ENCODE measurements around the gene OSBP2.
"Not testable (repeated sequence)": the region's sequence is repeated elsewhere in the genome, so short reads cannot be mapped to it uniquely, and the experiment has no call there.

Gene OSBP2

DNA sequence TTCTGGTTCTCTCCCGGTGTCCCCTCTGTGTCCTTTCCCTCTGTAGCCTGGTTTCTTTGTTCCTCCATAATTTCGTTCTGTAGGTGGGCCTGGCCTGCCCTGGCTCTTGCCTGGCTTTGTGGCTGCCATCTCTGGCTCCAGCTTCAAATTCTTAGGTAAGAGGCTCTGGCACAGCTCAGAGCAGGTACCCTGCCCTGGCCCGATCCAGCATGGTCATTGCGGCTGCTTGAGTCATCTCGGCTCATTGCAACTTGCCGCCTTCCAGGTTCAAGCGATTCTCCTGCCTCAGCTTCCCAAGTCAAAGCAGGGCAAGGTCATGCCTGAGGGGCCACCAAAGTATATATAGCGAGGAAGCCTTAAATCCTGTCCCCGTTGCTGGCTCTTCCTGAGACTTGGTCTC is 76.0 kb downstream of the OSBP2 start:
- DNase-seq: no peak

DNA sequence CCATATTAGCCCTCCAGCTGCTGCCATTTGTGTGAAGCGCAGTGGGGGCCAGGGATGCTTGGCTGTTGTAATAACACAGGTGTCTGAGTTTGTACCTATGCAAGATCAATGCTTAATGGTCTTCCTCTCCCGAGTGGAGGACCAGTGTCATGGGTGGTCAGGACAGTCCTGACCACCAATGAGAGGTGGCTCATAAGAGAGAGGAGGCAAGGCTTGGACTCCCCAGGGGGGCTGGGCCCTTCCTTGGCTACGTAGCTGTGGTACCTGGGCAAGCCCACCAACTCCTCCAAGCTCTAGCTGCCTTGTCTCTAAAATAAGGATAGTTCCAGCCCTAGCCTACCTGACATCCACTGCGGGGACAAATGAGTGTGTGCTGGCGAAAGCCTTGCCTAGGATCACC is 79.2 kb downstream of the OSBP2 start:
- no peak for DNase-seq

DNA sequence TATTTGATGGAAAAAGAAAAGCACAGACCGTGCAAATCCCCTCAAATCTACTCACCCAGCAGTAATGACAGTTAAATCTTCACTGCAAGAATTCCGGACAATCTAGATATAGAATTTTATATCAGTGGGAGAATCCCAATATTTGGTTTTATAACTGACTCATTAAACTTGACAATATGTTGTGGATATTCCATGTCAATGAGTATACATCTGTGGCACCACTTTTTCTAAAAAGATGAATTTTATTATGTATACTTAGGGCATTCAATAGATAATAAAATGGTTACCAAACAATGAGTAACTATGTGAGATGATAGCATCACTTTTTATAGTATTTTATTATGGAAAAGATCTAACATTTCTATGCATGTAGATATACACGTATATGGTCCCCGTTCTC is 79.9 kb downstream of the OSBP2 start:
- DNase-seq: no peak

DNA sequence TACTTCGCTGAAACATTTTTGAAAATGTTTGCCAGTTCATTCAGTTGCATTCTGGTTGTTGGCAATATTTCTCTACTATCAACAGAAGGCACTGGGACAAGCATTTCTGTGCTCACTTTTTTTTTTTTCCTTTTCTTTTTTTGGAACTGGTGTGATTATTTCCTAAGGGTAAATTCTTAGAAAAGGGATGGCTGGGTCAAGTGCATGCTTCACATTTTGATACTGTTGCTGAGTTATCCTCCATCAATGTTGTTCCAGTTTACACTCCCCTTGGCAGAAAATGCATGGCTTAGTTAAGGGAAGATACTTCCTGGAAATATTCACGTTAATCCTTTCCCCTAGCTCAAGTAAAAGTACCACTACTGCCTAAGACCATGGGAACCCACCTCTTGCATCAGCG is 81.8 kb downstream of the OSBP2 start:
- DNase-seq: no peak

DNA sequence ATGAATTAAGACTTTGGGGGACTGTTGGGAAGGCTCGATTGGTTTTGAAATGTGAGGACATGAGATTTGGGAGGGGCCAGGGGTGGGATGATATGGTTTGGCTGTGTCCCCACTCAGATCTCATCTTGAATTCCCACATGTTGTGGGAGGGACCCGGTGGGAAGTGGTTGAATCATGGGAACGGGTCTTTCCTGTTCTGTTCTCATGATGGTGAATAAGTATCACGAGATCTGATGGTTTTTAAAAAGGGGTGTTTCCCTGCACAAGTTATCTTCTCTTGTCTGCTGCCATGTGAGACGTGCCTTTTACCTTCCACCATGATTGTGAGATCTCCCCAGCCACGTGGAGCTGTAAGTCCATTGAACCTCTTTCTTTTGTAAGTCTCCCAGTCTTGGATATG is 82.5 kb downstream of the OSBP2 start:
- not testable (repeated sequence) for DNase-seq

DNA sequence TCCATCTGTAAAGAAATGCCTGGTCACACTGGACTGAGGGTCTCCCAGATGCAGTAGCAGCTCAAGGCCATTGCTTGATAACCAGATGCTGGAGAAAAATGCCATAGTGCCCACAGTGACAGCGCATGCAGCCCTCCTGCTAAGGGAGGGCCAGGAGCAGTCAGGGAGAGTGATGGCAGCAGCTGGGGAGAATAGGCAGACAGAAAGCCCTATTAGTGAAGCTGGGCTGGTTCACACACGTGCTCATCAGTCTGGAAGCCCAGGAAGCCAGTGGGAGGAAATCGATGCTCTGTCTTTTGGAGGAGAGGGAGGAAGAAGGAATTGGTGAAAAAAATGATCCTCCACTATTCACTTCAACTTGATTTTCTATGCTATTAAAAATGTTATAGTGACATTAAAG is 82.9 kb downstream of the OSBP2 start:
- DNase-seq: no peak

DNA sequence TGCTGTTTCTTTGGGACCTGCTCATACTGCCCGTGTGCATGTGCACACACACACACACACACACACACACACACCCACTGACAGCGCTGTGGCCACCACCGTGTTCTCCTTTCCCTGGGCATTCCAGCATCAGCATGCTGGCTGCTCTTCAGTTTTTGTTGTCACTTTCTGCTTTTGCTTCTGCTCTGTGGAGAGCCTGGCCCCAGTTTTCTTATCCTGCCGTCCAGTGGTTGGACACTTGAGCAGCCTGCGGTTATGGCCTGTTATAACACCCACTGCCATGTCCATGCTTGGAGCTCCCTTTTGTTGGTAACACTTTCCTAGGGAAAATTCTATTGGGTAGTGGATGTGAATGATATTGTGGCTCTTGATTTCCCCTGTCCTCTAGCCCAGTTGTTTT is 83.6 kb downstream of the OSBP2 start:
- DNase-seq: no peak

DNA sequence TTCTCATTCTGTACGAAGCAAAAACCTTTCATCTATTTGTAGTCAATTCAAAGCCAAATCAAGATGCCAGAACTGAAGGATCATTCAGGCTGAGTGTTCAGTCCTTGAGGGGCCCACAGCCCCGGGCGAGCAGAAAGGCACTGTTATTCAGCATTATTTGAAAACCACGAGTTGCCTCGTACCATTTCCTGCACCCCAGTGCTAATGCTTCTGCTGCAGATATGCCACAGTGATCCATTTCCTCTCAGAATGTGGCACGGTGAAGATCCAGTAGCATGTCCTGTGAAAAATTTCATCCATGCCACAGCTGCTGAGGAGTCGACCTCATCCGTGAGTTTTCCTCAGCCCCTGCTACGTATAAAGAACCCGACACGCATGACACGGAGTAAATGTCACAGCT is 85.4 kb downstream of the OSBP2 start:
- DNase-seq: no peak

DNA sequence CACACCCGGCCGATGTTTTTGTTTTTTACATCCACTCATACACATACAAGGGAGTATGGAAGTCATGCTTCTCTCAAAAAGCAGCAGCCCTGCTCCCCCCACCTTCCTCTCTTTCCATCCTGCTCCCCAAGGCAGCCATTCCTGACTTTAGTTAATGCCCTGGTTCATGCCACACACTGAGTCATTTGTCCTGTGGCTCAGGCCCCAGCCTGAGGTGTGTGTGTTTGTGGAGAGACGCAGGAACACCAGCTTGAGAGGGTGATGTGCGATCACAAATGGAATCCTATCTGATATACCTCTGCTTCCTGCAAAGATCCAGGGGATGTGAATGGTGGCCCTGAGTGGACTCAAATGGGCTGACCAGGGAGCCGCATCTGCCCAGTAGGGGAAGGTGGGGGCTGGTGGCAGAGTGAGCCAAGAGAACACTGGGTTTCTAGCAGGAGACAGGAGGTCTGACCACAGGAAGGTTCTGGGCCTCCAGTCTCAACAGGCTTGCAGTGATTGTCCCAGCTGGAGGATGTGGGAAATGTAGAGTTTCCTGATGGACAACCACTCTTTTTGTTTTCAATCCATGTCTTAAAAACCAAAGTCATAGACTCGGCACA is 86.7 kb downstream of the OSBP2 start:
- DNase-seq: no peak

DNA sequence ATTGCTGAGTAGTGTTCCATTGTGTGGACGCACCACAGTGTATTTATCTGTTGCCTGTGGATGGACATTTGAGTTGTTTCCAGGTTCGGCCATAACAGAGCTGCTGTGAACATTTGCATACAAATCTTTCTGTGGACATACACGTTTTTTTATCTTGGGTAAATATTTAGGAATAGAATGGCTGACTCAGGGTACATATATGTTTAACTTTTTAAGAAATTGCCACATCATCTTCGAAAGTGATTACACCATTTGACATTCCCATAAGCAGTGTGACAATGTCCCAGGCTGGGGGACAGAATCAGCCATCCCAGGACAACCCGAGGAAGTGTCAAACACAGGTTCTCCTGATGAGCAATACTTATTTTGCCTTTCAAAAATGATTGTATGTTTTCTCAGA is 87.9 kb downstream of the OSBP2 start:
- no peak for DNase-seq

DNA sequence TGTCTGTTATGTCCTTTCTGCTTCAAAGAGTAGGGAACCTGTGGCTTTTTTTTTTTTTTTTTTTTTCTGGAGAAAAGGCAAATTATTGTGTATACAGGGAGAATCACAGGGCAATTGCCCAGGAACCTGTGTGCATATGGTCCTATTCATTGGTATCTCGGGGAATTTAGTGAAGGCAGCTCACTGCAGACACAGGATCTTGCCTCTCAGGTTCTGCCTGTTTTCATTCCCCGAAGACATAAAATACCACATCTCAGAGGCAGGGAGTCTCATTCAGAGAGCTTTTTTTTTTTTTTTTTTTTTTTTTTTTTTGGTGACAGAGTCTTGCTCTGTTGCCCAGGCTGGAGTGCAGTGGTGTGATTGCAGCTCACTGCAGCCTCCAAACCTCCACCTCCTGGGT is 88.3 kb downstream of the OSBP2 start:
- DNase-seq: no peak

DNA sequence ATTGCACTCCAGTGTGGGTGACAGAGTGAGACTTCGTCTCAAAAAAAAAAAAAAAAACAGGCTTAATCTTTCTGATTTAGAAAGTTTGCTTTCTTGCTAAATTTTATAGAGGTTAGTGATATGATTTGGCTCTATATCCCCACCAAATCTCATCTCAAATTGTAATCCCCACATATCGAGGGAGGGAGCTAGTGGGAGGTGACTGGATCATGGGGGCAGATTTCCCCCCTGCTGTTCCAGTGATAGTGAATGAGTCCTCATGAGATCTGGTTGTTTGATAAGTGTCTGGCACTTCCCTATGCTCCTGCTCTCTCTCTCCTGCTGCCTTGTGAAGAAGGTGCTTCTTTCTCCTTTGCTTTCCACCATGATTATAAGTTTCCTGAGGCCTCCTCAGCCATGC is 90.9 kb downstream of the OSBP2 start:
- no peak for DNase-seq

DNA sequence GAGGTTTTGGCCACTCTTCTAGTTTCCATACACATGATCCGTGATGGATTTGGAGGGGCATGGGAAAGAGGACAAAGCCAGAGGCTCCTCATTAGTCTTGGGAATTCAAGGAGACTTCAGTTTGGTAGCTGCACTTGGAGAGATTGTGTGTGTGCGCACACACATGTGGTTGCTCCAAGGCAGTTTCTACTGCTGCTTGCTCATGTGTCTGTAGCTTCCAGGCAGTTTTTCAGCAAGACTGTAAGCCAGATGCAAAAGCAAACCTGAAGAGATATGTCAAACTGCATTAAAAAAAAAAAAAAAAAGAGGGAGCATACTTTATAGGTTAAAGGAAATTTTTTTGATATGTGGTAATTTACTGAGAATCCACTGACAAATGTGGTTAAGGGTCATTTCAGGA is 95.7 kb downstream of the OSBP2 start:
- no peak for DNase-seq

DNA sequence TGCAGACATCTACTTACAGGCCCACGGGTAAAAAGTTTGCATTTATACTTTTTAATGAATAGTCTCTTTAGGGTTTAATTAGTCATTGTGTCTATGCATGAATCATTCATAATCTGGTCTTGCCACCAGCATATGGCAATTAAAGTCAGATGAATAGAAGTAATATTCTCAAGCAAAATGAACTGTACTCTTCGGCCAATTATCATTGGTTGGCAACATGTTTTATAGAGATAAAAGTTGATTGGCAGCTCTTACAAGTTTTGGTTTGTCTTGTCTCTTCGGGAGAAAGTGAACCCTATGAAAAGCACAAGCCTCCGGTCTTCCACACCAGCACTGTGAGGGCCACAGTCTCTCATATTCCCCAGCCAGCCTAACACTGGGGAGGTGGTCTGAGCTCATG is 97.8 kb downstream of the OSBP2 start:
- no peak for DNase-seq

DNA sequence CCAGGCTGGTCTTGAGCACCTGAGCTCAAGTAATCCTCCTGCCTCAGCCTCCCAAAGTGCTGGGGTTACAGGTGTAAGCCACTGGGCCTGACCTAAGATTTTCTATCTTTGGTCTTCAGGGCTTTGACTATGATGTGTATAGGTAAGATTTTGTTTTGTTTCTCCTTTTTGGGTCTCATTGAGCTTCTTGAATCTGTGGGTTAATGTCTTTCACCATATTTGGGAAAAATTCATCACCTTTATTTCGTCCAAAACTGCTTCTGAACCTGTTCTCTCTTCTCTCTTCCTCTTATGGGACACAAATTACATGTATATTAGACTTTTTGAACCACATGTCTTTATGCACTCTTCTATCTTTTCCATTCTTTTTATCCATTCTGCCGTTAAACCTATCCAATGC is 100.4 kb downstream of the OSBP2 start:
- DNase-seq: no peak

DNA sequence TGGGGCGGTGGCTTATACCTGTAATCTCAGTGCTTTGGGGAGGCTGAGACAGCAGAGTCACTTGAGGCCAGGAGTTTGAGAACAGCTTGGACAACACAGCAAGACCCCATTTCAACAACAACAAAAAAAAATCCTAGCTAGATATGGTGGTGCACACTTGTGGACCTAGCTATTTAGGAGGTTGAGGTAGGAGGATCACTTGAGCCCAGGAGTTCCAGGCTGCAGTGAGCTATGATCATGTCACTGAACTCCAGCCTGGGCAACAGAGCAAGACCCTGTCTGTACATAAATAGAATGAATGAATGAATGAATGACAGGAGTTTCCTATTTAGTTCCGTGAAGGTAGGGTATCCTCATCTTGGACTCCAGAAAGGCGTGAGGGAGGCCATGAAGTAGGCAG is 107.0 kb downstream of the OSBP2 start:
- DNase-seq: no peak

DNA sequence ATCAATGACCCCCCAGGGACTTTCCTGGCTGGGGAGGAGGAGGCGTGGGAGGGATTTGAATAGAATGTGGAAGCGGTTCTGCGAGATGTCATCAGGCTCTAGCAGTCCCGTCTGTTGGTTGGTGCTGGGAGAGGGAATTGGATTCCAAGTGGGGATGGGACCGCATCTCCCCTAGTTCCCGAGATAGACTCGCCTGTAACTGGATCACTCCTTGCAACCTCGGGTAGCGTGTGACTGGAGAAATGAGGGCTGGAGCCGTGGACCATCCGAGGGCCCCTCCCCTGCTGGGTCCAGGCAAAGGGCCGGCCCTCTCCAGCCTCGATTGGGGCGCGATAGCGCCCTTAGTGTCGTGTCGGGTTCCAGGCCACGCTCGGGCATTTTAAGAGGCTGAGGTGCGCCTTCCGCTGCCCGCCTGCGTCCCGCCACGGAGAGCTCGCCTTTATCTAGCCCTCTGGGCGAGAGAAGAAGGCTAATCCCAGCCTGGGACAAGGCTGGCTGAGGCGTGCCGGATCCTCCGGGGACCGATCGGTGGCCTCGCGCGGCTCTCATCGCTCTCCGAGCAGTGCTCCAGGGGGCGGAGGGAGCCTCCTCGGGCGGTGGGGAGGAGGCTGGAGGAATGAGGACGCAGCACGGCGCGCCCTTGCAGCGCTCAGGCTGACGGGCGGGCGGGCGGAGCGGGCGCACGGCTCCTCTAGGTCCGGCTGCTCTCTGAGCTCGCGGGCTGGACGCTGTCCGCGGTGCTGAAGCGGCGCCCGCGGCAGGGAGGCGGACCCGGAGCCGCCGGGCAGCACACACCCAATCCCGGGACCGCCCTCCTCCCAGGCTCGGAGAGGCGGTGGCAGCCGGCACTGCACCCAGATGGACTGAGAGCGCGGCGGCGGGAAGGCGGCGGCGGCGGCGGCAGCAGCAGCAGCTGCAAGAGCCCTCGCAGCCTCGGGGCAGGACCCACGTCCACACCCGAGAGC is 107.8 kb downstream of the OSBP2 start:
- DNase-seq: peak; percentile 85

DNA sequence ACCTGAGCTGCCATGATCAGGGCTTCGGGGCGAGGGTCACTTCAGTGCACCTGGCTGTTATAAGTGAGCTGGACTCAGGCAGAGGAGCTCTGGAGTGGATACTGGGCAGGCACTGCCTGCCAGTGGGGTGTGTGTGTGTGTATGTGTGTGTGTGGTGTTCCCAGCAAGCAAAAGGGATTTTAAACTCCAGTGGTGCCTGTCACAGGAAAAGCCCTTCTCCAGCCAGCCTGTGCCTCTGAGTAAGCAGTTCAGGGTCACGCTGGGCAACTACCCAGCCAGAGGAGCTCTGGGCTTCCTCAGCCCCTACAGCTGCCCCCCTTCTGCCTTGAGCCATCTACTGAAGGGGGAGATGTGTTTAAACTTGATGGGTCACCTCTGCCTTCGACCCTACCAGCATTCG is 109.0 kb downstream of the OSBP2 start:
- no peak for DNase-seq

DNA sequence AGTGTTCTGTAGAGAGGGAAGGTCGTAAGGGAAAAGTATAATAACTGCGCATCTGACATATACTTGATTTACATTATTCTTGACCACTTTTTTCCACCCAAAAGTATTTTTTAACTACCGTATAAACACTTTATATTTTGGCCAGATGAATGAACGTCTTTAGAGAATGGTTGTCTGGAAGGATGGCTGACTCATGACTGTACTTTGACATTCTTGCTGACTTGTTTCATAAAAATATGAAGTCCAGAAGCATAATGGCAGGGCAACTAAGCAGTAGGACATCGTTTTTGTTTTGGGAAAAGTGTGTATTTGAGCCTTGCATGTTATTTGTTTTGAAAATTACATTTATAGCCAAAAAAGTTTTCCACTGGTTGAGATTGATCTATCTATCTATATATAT is 110.0 kb downstream of the OSBP2 start:
- no peak for DNase-seq

DNA sequence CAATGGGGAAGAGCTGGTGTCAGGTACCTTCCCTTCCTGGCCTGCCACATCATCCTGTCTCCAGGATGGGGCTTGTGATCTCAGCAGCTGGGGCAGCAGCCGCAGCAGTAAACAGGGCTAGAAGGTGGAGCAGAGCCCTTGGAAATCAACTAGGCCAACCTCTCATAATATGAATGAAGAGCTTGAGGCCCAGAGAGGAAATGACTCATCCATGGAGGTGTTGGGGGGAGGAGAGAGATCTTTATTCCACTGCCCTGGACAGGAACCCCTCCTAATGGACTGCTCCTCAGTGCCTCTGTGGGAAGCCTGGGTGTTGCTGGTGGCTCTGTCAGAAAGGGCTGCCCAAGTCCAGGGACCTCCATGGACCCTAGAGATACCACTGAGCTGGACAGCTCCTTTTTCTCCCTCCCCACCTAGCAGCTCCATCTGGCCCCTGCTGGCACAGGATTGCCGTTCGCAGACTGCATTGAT is 111.8 kb downstream of the OSBP2 start:
- no peak for DNase-seq

DNA sequence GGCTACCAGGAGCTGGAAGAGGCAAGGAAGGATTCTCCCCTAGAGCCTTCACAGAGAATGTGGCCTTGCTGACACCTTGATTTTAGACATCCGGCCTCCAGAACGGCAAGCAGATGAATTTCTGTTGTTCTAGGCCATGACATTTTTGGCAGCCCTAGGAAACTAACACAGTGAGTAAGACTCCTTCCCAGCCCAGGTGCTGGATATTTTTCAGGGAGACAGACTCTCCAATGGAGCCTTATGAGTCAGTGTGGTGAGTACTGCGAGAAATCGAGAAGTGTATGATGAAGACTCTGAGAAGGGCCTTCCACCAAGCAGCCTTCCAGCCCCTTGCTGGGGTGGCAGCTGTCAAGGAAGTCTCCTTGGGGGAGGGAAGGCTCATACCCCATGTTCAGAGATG is 114.4 kb downstream of the OSBP2 start:
- no peak for DNase-seq

DNA sequence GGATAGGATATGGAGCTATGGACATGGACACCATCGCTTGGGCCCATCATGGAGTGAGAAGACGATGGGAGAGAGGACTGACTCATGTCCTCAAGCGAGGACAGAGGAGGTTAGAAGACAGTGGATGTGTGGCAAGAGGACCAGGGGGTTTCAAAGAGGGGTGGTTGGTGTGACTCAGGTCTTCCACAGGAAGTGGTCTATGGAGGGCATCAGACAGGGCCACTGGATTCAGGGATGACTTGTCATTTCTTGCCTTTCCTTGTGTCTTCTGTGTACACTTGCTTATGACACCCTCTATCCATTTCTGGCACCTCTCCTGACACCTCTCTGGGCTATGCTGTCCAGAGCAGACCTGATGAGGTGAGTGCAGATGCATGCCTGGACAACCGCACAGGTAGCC is 115.4 kb downstream of the OSBP2 start:
- no peak for DNase-seq

DNA sequence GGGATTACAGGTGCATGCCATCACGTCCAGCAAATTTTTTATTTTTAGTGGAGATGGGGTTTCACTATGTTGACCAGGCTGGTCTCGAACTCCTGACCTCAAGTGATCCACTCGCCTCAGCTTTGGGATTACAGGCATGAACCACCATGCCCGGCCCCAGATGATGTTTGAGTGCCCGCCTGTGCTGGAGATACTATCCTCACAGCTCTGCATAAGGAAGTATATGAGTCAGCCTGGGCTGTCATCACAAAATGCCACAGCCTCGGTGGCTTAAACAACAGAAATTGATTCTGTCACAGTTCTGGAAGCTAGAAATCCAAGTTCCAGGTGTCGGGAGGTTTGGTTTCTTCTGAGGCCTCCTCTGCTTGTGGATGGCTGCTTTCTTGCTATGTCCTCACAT is 119.3 kb downstream of the OSBP2 start:
- no peak for DNase-seq

DNA sequence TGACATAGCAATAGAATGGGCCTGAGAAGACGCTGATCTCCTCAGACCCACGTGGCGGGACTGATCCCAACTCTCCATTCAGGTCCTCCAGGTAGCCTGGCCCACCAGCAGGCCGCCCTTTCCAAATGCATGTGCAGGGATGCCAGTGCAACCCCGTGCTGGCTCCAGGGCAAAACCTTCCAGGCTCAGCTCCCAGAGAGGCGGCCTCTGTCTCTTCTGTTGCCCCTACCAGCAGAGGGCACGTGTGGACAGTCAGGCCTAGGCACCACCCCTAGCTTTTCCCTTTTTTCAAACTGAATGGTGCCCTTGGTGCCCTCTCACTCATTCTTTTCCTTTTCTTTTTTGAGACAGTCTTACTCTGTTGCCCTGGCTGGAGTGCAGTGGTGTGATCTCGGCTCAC is 121.7 kb downstream of the OSBP2 start:
- DNase-seq: no peak

DNA sequence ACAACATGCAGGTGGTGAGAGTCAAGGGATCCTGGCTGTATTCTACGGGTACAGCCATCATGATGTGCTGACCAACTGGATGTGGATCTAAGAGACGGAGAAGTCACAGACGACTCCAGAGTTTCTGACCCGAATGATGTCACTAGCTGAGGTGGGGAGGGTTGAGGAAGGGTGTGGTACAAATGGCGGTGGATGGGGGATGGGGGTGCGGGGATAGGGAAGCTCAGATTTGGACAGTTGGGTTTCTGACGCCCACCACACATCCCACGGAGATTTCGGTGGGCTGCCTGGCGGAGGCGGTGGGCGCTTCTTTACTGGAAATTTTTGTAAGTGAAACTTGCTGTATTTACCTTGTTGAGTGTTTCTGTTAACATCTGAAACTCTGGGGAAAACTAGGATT is 126.7 kb downstream of the OSBP2 start:
- DNase-seq: no peak
